Smooth muscle cell (in vitro differentiated cells): Measurements from ENCODE around the gene KLC3. TPM values are rescaled to one million over a fixed set of nuclear protein-coding genes. Genes with fewer than 3 reads are reported as not detected.
A peak's percentile ranks its signal among the peaks of the same experiment; 100 is the strongest.

Experiments
- DNase-seq: peaks from one replicate; lab custom pipeline; 2025; ENCODE audit not compliant: unreplicated experiment; lab: John Stamatoyannopoulos, UW
- H2AFZ ChIP-seq: fragments of 200-600 bp; sonication (generic); 2 replicates; pipeline ENCODE4 v1.6.0; 2016; ENCODE audit warnings: antibody characterized with exemption, low read depth, mild to moderate bottlenecking
- H3F3A ChIP-seq: fragments of 200-600 bp; sonication (generic); 2 replicates; pipeline ENCODE4 v1.6.0; 2017; ENCODE audit warnings: antibody characterized with exemption, low read depth
- H3K27ac ChIP-seq: fragments of 200-600 bp; sonication (generic); 2 replicates; pipeline ENCODE4 v1.5.1; 2016; ENCODE audit warnings: low read depth, mild to moderate bottlenecking
- H3K27me3 ChIP-seq: fragments of 200-600 bp; sonication (generic); 2 replicates; pipeline ENCODE4 v1.6.1; 2016; ENCODE audit warnings: low read depth, mild to moderate bottlenecking
- H3K36me3 ChIP-seq: fragments of 200-600 bp; sonication (generic); 2 replicates; pipeline ENCODE4 v1.5.1; 2016; ENCODE audit warnings: low read depth
- H3K4me1 ChIP-seq: fragments of 200-600 bp; sonication (generic); 2 replicates; pipeline ENCODE4 v1.5.1; 2016; ENCODE audit warnings: low read depth
- H3K4me2 ChIP-seq: fragments of 200-600 bp; sonication (generic); 2 replicates; pipeline ENCODE4 v1.6.0; 2016; ENCODE audit warnings: mild to moderate bottlenecking
- H3K4me3 ChIP-seq: fragments of 200-600 bp; sonication (generic); 2 replicates; pipeline ENCODE4 v1.5.1; 2016; ENCODE audit warnings: mild to moderate bottlenecking
- H3K79me2 ChIP-seq: fragments of 200-600 bp; sonication (generic); 2 replicates; pipeline ENCODE4 v1.6.0; 2016; ENCODE audit warnings: low read depth, mild to moderate bottlenecking
- H3K9ac ChIP-seq: fragments of 200-600 bp; sonication (generic); 2 replicates; pipeline ENCODE4 v1.6.0; 2016; ENCODE audit warnings: low read depth
- H3K9me3 ChIP-seq: fragments of 200-600 bp; sonication (generic); replicated peaks from 2 replicates; pipeline ENCODE4 v1.5.1; 2016; ENCODE audit warnings: low read depth
- H4K20me1 ChIP-seq: fragments of 200-600 bp; sonication (generic); 2 replicates; pipeline ENCODE4 v1.6.0; 2016; ENCODE audit warnings: low read depth
- CTCF ChIP-seq: fragments of 200-600 bp; sonication (generic); IDR thresholded peaks from 2 replicates; pipeline ENCODE4 v1.5.1; 2017; ENCODE audit warnings: borderline replicate concordance, mild to moderate bottlenecking, antibody characterized with exemption; ENCODE audit not compliant: insufficient read depth, poor library complexity, severe bottlenecking
- whole genome bisulfite sequencing: methylation state at CpG from one replicate; pipeline ENCODE4 v1.1.7; 2016; ENCODE audit warnings: low lambda C conversion rate; 5-methylcytosine and 5-hydroxymethylcytosine counted together
- polyA plus RNA-seq: library from polyadenylated mRNA; unstranded; fragments of >200 nt; fragmentation: Nextera tagmentation; extraction: Ambion mirVana; gene quantifications from 2 replicates; pipeline ENCODE4 v1.2.1, GENCODE V29; 2016
- total RNA-seq: library from RNA; depleted of rRNA; stranded (reverse); fragments of >200 nt; gene quantifications from 2 replicates; pipeline ENCODE4 v1.2.3, GENCODE V29; 2014

Gene KLC3
- total and polyA plus RNA-seq, 2 experiments from 2014 or later, result 4.8 to 6.3 TPM

- Histone ChIP-seq H3K4me2 (no peak overlapping the region), H2AFZ (no peak overlapping the region), H3K9me3 (no peaks in the 10 kb centered on the region), H3K36me3 (no peaks in the 10 kb centered on the region), H3F3A (no peaks in the 10 kb centered on the region), H3K79me2 (no peaks in the 10 kb centered on the region), H3K4me1 (peaks cover 7% of the 10 kb centered on the region), H3K27ac (no peak overlapping the region), H3K4me3 (no peak overlapping the region), H3K27me3 (peaks cover 9% of the 10 kb centered on the region), H3K9ac (no peak overlapping the region), H4K20me1 (no peaks in the 10 kb centered on the region)
- 67% methylated on average over 11 of the region's 11 CpGs for WGBS
- no peak for DNase-seq
- TF ChIP-seq CTCF, result no peak
Observed at GRCh38 chr19:45322311-45322710, 18.2 kb upstream of the KLC3 start.

- no peaks in the 10 kb centered on the region for H3K79me2 ChIP-seq
- DNase-seq, result no peak
- peak within 1 kb of the TSS; percentile 29 for H3K9ac ChIP-seq
- H4K20me1 ChIP-seq, result no peaks in the 10 kb centered on the region
- H3F3A ChIP-seq, result no peaks in the 10 kb centered on the region
- H3K4me2 ChIP-seq, result peak within 1 kb of the TSS; percentile 83
- no peak for TF ChIP-seq CTCF
- H3K9me3 ChIP-seq, result no peaks in the 10 kb centered on the region
- no peak within 1 kb of the TSS for H3K27ac ChIP-seq
- H3K4me1 ChIP-seq, result peaks cover 7% of the 10 kb centered on the region
- peak within 1 kb of the TSS; percentile 45 for H2AFZ ChIP-seq
- H3K27me3 ChIP-seq, result peaks cover 4% of the 10 kb centered on the region
- WGBS, result 74% methylated on average over 13 of the region's 15 CpGs
- peak within 1 kb of the TSS; percentile 45 for H3K4me3 ChIP-seq
- H3K36me3 ChIP-seq, result no peaks in the 10 kb centered on the region
Observed at GRCh38 chr19:45322744-45323281, 17.7 kb upstream of the KLC3 start, which contains the start of gene CKM. Gene CKM (minus strand): TSS chr19:45322875. CDS start chr19:45319713, 3,162 bp downstream.

- H4K20me1 ChIP-seq, result no peaks in the 10 kb centered on the region
- DNase-seq, result no peak
- no peak overlapping the region for H3K27ac ChIP-seq
- no peaks in the 10 kb centered on the region for H3F3A ChIP-seq
- no peaks in the 10 kb centered on the region for H3K79me2 ChIP-seq
- 6% methylated on average over 29 of the region's 30 CpGs for WGBS
- no peaks in the 10 kb centered on the region for H3K27me3 ChIP-seq
- H3K9me3 ChIP-seq, result no peaks in the 10 kb centered on the region
- H3K4me1 ChIP-seq, result peaks cover 7% of the 10 kb centered on the region
- no peaks in the 10 kb centered on the region for H3K36me3 ChIP-seq
- H3K9ac ChIP-seq, result peak overlapping the region; percentile 29
- H3K4me3 ChIP-seq, result peak overlapping the region; percentile 45
- peak overlapping the region; percentile 83 for H3K4me2 ChIP-seq
- TF ChIP-seq CTCF, result no peak
- peak overlapping the region; percentile 45 for H2AFZ ChIP-seq
Observed at GRCh38 chr19:45323671-45324081, 16.9 kb upstream of the KLC3 start.

GRCh38 chr19:45324349-45324907, 16.1 kb upstream of the KLC3 start:
- Histone ChIP-seq H3K9me3 (no peaks in the 10 kb centered on the region), H3K4me2 (no peak overlapping the region), H3K27me3 (no peaks in the 10 kb centered on the region), H3K9ac (no peak overlapping the region), H4K20me1 (no peaks in the 10 kb centered on the region), H3K4me1 (peaks cover 7% of the 10 kb centered on the region), H3K79me2 (no peaks in the 10 kb centered on the region), H3F3A (no peaks in the 10 kb centered on the region), H2AFZ (no peak overlapping the region), H3K36me3 (no peaks in the 10 kb centered on the region), H3K27ac (no peak overlapping the region), H3K4me3 (no peak overlapping the region)
- DNase-seq, result no peak
- 81% methylated on average over 11 of the region's 11 CpGs for WGBS
- no peak for TF ChIP-seq CTCF
